Naive thymus-derived CD4-positive, alpha-beta T cell (primary cell): Measurements from ENCODE around the gene RRAS2. TPM values are rescaled to one million over a fixed set of nuclear protein-coding genes. Genes with fewer than 3 reads are reported as not detected.

Experiments
- ATAC-seq: fragments of 150-1000 bp; cut with Tn5 transposase; 2 replicates; pipeline ENCODE4 v1.10.0; 2021; ENCODE audit warnings: mild to moderate bottlenecking, moderate library complexity
- CTCF ChIA-PET: fragments of 350-600 bp; sonication (Branson Sonifier 250); formaldehyde crosslinking; loops from one replicate; lab custom pipeline; 2021; ENCODE audit warnings: antibody characterized with exemption; lab: Charles Lee
- POLR2A ChIA-PET: fragments of 350-600 bp; sonication (Branson Sonifier 250); formaldehyde crosslinking; loops from one replicate; lab custom pipeline; 2021; ENCODE audit warnings: antibody characterized with exemption, inconsistent platforms; lab: Charles Lee
- DNase-seq, 9 donors: peaks; one replicate each; pipeline versions ENCODE4 v3.0.0 to v3.0.0-alpha.2; 2020 to 2022; ENCODE audit warnings: mixed read lengths in 1 of 9
- H3K27ac ChIP-seq: one replicate; pipeline ENCODE4 v1.7.0; 2013; ENCODE audit warnings: mild to moderate bottlenecking, low read depth, low read length, moderate library complexity
- H3K27me3 ChIP-seq, 2 donors: one replicate each; pipeline ENCODE4 v1.7.0; 2013; ENCODE audit warnings: low read length in 2 of 2, mild to moderate bottlenecking in 2 of 2, moderate library complexity in 2 of 2; ENCODE audit not compliant: control insufficient read depth in 2 of 2, insufficient read depth in 2 of 2
- H3K36me3 ChIP-seq, 3 experiments: 1 replicate in 2 of 3; 2 replicates in 1 of 3; pipeline ENCODE4 v1.7.0; 2013; ENCODE audit warnings: low read length in 3 of 3, mild to moderate bottlenecking in 3 of 3, moderate library complexity in 1 of 3; ENCODE audit not compliant: insufficient read depth in 3 of 3, control insufficient read depth in 2 of 3
- H3K4me1 ChIP-seq, 2 donors: one replicate each; pipeline ENCODE4 v1.7.0; 2013; ENCODE audit warnings: low read length in 2 of 2, mild to moderate bottlenecking in 2 of 2, moderate library complexity in 1 of 2; ENCODE audit not compliant: control insufficient read depth in 2 of 2, insufficient read depth in 2 of 2
- H3K4me3 ChIP-seq: 2 replicates; pipeline ENCODE4 v1.7.0; 2013; ENCODE audit warnings: mild to moderate bottlenecking, low read length
- H3K9me3 ChIP-seq, 3 experiments: 1 replicate in 2 of 3; 2 replicates in 1 of 3; pipeline ENCODE4 v1.7.0; 2013; ENCODE audit warnings: low read length in 3 of 3; ENCODE audit not compliant: control insufficient read depth in 2 of 3
- H3K27ac Mint-ChIP-seq, 9 donors: one replicate each; pipeline ENCODE4 v1.8.0; 2020 to 2022; ENCODE audit warnings: mixed read lengths in 9 of 9, mild to moderate bottlenecking in 8 of 9, moderate library complexity in 5 of 9, inconsistent platforms in 2 of 9
- H3K27me3 Mint-ChIP-seq, 5 donors: one replicate each; pipeline ENCODE4 v1.8.0; 2021 to 2022; ENCODE audit warnings: mixed read lengths in 5 of 5, mild to moderate bottlenecking in 1 of 5
- H3K36me3 Mint-ChIP-seq, 5 donors: one replicate each; pipeline ENCODE4 v1.8.0; 2020 to 2022; ENCODE audit warnings: mixed read lengths in 5 of 5, mild to moderate bottlenecking in 3 of 5, inconsistent platforms in 1 of 5
- H3K4me1 Mint-ChIP-seq, 7 donors: one replicate each; pipeline ENCODE4 v1.8.0; 2020 to 2022; ENCODE audit warnings: mixed read lengths in 7 of 7, mild to moderate bottlenecking in 3 of 7, inconsistent platforms in 1 of 7
- H3K4me3 Mint-ChIP-seq, 10 donors: one replicate each; pipeline ENCODE4 v1.8.0; 2020 to 2022; ENCODE audit warnings: mild to moderate bottlenecking in 10 of 10, mixed read lengths in 10 of 10, moderate library complexity in 6 of 10, inconsistent platforms in 2 of 10
- H3K9me3 Mint-ChIP-seq, 11 donors: one replicate each; pipeline ENCODE4 v1.8.0; 2020 to 2022; ENCODE audit warnings: mixed read lengths in 11 of 11, mild to moderate bottlenecking in 4 of 11, inconsistent platforms in 1 of 11, moderate library complexity in 1 of 11
- intact Hi-C, 2 donors: fragments of 100-400 bp; cut with micrococcal nuclease; formaldehyde crosslinking; loops; one replicate each; pipeline ENCODE4 v1.15.1; 2023
- polyA plus RNA-seq, 2 donors: library from polyadenylated mRNA; unstranded; fragments of 300-500 nt; fragmentation: Illumina TruSeq; gene quantifications; one replicate each; pipeline ENCODE4 v1.2.3, GENCODE V29; 2021
- total RNA-seq, 6 experiments: library from RNA in 5 of 6; stranded (reverse) in 5 of 6; gene quantifications; 1 replicate in 5 of 6; 2 replicates in 1 of 6; pipeline ENCODE4 v1.2.3 and lab custom pipeline; 2021 to 2026

The RRAS2 gene
- total and polyA plus RNA-seq, 7 experiments from 2014 or later = 6.0 to 55.3 (median 14.6) TPM

GRCh38 chr11:14393889-14394288 lies 34.9 kb upstream of the RRAS2 start:
- ATAC-seq = peak; percentile 29
- H3K4me3 ChIP-seq = no peak overlapping the region
- no peaks in the 10 kb centered on the region for H3K36me3 ChIP-seq
- Mint-ChIP-seq H3K4me3 (peak overlapping the region in 1 of 10 donors; percentile 30), H3K4me1 (peaks cover 0 to 9% (median 0%) of the 10 kb centered on the region in 7 donors), H3K36me3 (peaks cover 0 to 2% (median 0%) of the 10 kb centered on the region in 5 donors), H3K27me3 (peaks cover 0 to 26% (median 0%) of the 10 kb centered on the region in 5 donors), H3K9me3 (no peaks in the 10 kb centered on the region), H3K27ac (no peak overlapping the region)
- intact Hi-C loops = no loop called here
- CTCF ChIA-PET = no interaction called here
- no peak for DNase-seq
- POLR2A ChIA-PET = no interaction called here
- H3K27ac ChIP-seq = no peak overlapping the region
- H3K27me3 ChIP-seq = no peaks in the 10 kb centered on the region
- H3K4me1 ChIP-seq = no peaks in the 10 kb centered on the region
- H3K9me3 ChIP-seq = no peaks in the 10 kb centered on the region

GRCh38 chr11:14393129-14393528 lies 34.1 kb upstream of the RRAS2 start:
- no peak for ATAC-seq
- peaks cover 0 to 24% (median 0%) of the 10 kb centered on the region in 5 donors for H3K27me3 Mint-ChIP-seq

GRCh38 chr11:14390669-14391068 lies 31.7 kb upstream of the RRAS2 start:
- ChIA-PET POLR2A (no interaction called here), CTCF (interaction anchor here (0.8 kb wide), 1 partner anchor 65 kb away, joined by 3 read pairs; no protein-coding TSS in a partner anchor)
- no peak overlapping the region for H3K4me3 ChIP-seq
- H3K36me3 ChIP-seq = no peaks in the 10 kb centered on the region
- DNase-seq = no peak
- no peak overlapping the region for H3K27ac ChIP-seq
- peaks cover 0 to 9% (median 0%) of the 10 kb centered on the region in 7 donors for H3K4me1 Mint-ChIP-seq
- H3K9me3 Mint-ChIP-seq = peaks cover 0 to 5% (median 0%) of the 10 kb centered on the region in 11 donors
- H3K9me3 ChIP-seq = no peaks in the 10 kb centered on the region
- intact Hi-C loops = no loop called here
- H3K4me1 ChIP-seq = no peaks in the 10 kb centered on the region
- peaks cover 0 to 23% (median 0%) of the 10 kb centered on the region in 5 donors for H3K27me3 Mint-ChIP-seq
- H3K4me3 Mint-ChIP-seq = no peak overlapping the region
- peaks cover 0 to 2% (median 0%) of the 10 kb centered on the region in 5 donors for H3K36me3 Mint-ChIP-seq
- no peak for ATAC-seq
- H3K27me3 ChIP-seq = no peaks in the 10 kb centered on the region
- H3K27ac Mint-ChIP-seq = no peak overlapping the region

More at GRCh38 chr11:14393129-14393528, 34.1 kb upstream of the RRAS2 start:
- Mint-ChIP-seq H3K27ac (no peak overlapping the region), H3K4me3 (no peak overlapping the region), H3K4me1 (peaks cover 0 to 9% (median 0%) of the 10 kb centered on the region in 7 donors), H3K9me3 (peaks cover 0 to 1% (median 0%) of the 10 kb centered on the region in 11 donors), H3K36me3 (peaks cover 0 to 2% (median 0%) of the 10 kb centered on the region in 5 donors)
- intact Hi-C loops = no loop called here
- Histone ChIP-seq H3K27me3 (no peaks in the 10 kb centered on the region), H3K4me3 (no peak overlapping the region), H3K4me1 (no peaks in the 10 kb centered on the region), H3K27ac (no peak overlapping the region), H3K9me3 (no peaks in the 10 kb centered on the region), H3K36me3 (no peaks in the 10 kb centered on the region)
- DNase-seq = no peak
- CTCF ChIA-PET = no interaction called here
- POLR2A ChIA-PET = no interaction called here

- Mint-ChIP-seq H3K4me1 (peaks cover 0 to 5% (median 0%) of the 10 kb centered on the region in 7 donors), H3K36me3 (peaks cover 0 to 4% (median 0%) of the 10 kb centered on the region in 5 donors), H3K27me3 (peaks cover 0 to 25% (median 0%) of the 10 kb centered on the region in 5 donors), H3K4me3 (no peak overlapping the region), H3K9me3 (peaks cover 0 to 5% (median 0%) of the 10 kb centered on the region in 11 donors), H3K27ac (no peak overlapping the region)
- DNase-seq = no peak
- POLR2A ChIA-PET = no interaction called here
- Histone ChIP-seq H3K27ac (no peak overlapping the region), H3K4me1 (no peaks in the 10 kb centered on the region), H3K27me3 (no peaks in the 10 kb centered on the region), H3K36me3 (no peaks in the 10 kb centered on the region), H3K4me3 (no peak overlapping the region), H3K9me3 (no peaks in the 10 kb centered on the region)
- intact Hi-C loops = no loop called here
- CTCF ChIA-PET = interaction anchor here (0.7 kb wide), 1 partner anchor 12 kb away, joined by 6 read pairs; no protein-coding TSS in a partner anchor
- ATAC-seq = no peak
These were observed 29.4 kb upstream of the RRAS2 start for GRCh38 chr11:14388352-14388751.

- ChIA-PET POLR2A (interaction anchor here (0.6 kb wide), 1 partner anchor 35 kb away, joined by 3 read pairs; no protein-coding TSS in a partner anchor), CTCF (no interaction called here)
- peaks cover 0 to 8% (median 0%) of the 10 kb centered on the region in 5 donors for H3K36me3 Mint-ChIP-seq
- H3K9me3 ChIP-seq = no peaks in the 10 kb centered on the region
- intact Hi-C loops = no loop called here
- no peaks in the 10 kb centered on the region for H3K4me1 Mint-ChIP-seq
- H3K9me3 Mint-ChIP-seq = peaks cover 0 to 5% (median 0%) of the 10 kb centered on the region in 11 donors
- no peak overlapping the region for H3K4me3 ChIP-seq
- H3K27me3 ChIP-seq = no peaks in the 10 kb centered on the region
- no peak for DNase-seq
- H3K27ac Mint-ChIP-seq = no peak overlapping the region
- H3K27ac ChIP-seq = no peak overlapping the region
- H3K36me3 ChIP-seq = no peaks in the 10 kb centered on the region
- peaks cover 0 to 34% (median 6%) of the 10 kb centered on the region in 5 donors for H3K27me3 Mint-ChIP-seq
- ATAC-seq = no peak
- no peak overlapping the region for H3K4me3 Mint-ChIP-seq
- no peaks in the 10 kb centered on the region for H3K4me1 ChIP-seq
These were observed 28.0 kb upstream of the RRAS2 start for GRCh38 chr11:14386895-14387480.

GRCh38 chr11:14386081-14386480 lies 27.1 kb upstream of the RRAS2 start:
- ATAC-seq = no peak
- intact Hi-C loops = no loop called here
- no peaks in the 10 kb centered on the region for H3K36me3 ChIP-seq
- H3K4me1 ChIP-seq = no peaks in the 10 kb centered on the region
- no peaks in the 10 kb centered on the region for H3K9me3 ChIP-seq
- H3K27ac Mint-ChIP-seq = no peak overlapping the region
- no peak overlapping the region for H3K4me3 ChIP-seq
- H3K27me3 Mint-ChIP-seq = peaks cover 6 to 37% (median 12%) of the 10 kb centered on the region in 5 donors
- POLR2A ChIA-PET = no interaction called here
- DNase-seq = no peak
- CTCF ChIA-PET = no interaction called here
- H3K36me3 Mint-ChIP-seq = peaks cover 0 to 8% (median 0%) of the 10 kb centered on the region in 5 donors
- H3K27me3 ChIP-seq = no peaks in the 10 kb centered on the region
- H3K27ac ChIP-seq = no peak overlapping the region
- H3K4me3 Mint-ChIP-seq = no peak overlapping the region
- peaks cover 0 to 2% (median 0%) of the 10 kb centered on the region in 7 donors for H3K4me1 Mint-ChIP-seq
- H3K9me3 Mint-ChIP-seq = peaks cover 0 to 5% (median 0%) of the 10 kb centered on the region in 11 donors
